ENCODE measurements around the gene RAB35.

DNA sequence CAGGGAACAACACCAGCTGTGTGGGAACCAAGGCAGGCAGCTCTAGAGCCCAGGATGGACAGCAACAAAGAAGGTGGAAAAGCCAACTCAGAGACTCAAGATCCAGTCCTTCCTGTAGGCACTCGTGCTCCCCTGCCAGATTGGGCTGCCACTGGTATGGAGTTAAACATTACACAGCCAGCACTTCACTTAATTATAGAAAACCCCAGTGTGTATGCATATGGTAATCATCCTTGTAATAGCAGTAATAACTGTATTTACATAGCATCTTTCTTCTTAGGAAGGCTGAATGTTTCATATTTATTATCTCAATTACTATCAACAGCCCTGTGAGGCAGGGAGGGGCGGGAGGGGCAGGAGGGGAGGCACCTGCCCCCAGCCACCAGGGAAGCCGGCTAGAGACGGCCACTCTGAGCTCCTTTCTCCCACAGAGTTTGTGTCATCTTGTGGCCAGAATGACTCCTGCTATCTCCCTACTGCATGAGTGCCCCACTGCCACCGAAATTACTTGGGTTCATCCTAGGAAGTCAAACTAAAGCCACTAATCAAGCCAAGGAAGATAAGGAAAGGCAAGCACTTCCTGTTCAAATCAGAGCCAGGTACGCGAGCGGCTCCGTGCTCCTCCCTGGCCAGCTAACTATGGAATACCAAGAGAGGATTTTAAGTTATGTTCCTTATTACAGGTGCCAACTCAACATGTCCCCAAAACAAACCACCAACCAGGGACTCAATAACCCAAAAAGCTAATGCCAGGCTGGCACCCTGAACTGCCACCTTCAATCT lies 15.7 kb upstream of the RAB35 start:
- TF ChIP-seq TEAD4 (IDR thresholded peaks at IDR 0.05) (no peak), EP300 (IDR thresholded peaks at IDR 0.05; ENCODE audit: borderline replicate concordance) (no peak), TCF12 (IDR thresholded peaks at IDR 0.05; ENCODE audit: low read depth) (no peak), RAD21 (IDR thresholded peaks at IDR 0.05; ENCODE audit: low read depth) (no peak), CEBPB (IDR thresholded peaks at IDR 0.05) (no peak), CREB1 (IDR thresholded peaks at IDR 0.05; ENCODE audit: low read depth) (no peak), NFIC (IDR thresholded peaks at IDR 0.05) (no peak), EGR1 (IDR thresholded peaks at IDR 0.05) (no peak), ZBTB7A (IDR thresholded peaks at IDR 0.05; ENCODE audit: low read depth) (no peak), YY1 (IDR thresholded peaks at IDR 0.05; ENCODE audit: low read depth) (no peak), FOXM1 (IDR thresholded peaks at IDR 0.05; ENCODE audit: borderline replicate concordance, low read depth) (no peak)
- TF ChIP-seq, protein P1, sequence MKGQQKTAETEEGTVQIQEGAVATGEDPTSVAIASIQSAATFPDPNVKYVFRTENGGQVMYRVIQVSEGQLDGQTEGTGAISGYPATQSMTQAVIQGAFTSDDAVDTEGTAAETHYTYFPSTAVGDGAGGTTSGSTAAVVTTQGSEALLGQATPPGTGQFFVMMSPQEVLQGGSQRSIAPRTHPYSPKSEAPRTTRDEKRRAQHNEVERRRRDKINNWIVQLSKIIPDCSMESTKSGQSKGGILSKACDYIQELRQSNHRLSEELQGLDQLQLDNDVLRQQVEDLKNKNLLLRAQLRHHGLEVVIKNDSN (IDR thresholded peaks at IDR 0.05), result no peak
- TF ChIP-seq, protein P2, sequence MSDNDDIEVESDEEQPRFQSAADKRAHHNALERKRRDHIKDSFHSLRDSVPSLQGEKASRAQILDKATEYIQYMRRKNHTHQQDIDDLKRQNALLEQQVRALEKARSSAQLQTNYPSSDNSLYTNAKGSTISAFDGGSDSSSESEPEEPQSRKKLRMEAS (IDR thresholded peaks at IDR 0.05), result no peak
- TF ChIP-seq, protein P3, sequence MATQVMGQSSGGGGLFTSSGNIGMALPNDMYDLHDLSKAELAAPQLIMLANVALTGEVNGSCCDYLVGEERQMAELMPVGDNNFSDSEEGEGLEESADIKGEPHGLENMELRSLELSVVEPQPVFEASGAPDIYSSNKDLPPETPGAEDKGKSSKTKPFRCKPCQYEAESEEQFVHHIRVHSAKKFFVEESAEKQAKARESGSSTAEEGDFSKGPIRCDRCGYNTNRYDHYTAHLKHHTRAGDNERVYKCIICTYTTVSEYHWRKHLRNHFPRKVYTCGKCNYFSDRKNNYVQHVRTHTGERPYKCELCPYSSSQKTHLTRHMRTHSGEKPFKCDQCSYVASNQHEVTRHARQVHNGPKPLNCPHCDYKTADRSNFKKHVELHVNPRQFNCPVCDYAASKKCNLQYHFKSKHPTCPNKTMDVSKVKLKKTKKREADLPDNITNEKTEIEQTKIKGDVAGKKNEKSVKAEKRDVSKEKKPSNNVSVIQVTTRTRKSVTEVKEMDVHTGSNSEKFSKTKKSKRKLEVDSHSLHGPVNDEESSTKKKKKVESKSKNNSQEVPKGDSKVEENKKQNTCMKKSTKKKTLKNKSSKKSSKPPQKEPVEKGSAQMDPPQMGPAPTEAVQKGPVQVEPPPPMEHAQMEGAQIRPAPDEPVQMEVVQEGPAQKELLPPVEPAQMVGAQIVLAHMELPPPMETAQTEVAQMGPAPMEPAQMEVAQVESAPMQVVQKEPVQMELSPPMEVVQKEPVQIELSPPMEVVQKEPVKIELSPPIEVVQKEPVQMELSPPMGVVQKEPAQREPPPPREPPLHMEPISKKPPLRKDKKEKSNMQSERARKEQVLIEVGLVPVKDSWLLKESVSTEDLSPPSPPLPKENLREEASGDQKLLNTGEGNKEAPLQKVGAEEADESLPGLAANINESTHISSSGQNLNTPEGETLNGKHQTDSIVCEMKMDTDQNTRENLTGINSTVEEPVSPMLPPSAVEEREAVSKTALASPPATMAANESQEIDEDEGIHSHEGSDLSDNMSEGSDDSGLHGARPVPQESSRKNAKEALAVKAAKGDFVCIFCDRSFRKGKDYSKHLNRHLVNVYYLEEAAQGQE (IDR thresholded peaks at IDR 0.05; ENCODE audit: low read depth), result no peak

Data from Ishikawa (cell line).